ENCODE measurements around the gene WBP2.
"Not testable (repeated sequence)": the region's sequence is repeated elsewhere in the genome, so short reads cannot be mapped to it uniquely, and the experiment has no call there.

The WBP2 gene

GRCh38 chr17:75812096-75813013 lies 42.8 kb downstream of the WBP2 start:
- DNase-seq: no peak

DNA sequence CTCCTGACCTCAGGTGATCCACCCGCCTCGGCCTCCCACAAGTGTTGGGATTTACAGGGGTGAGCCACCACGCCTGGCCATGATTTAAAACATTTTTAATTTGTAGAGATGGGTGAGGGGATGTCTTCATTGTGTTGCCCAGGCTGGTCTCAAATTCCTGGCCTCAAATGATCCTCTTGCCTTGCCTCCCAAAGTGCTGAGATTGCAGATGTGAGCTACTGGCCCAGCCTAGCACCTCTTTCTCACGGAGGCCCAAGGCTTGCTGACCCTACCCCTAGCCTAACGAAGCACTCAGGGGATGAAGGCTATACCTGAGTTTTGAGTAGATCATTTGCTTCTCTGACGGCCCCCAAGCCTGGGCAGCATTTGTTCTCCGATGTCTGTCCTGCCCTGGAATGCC lies 44.0 kb downstream of the WBP2 start:
- no peak for DNase-seq

DNA sequence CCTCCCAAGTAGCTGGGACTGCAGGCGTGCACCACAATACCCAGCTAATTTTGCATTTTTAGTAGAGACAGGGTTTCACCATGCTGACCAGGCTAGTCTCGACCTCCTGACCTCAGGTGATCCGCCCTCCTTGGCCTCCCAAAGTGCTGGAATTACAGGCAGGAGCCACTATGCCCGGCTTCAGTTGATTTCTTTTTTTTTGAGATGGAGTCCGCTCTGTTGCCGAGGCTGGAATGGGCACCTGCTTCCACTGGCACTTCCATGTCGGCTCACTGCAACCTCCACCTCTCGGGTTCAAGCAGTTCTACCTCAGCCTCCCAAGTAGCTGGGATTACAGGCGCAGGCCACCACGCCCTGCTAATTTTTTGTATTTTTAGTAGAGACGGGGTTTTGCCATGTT lies 44.4 kb downstream of the WBP2 start:
- DNase-seq: not testable (repeated sequence)

DNA sequence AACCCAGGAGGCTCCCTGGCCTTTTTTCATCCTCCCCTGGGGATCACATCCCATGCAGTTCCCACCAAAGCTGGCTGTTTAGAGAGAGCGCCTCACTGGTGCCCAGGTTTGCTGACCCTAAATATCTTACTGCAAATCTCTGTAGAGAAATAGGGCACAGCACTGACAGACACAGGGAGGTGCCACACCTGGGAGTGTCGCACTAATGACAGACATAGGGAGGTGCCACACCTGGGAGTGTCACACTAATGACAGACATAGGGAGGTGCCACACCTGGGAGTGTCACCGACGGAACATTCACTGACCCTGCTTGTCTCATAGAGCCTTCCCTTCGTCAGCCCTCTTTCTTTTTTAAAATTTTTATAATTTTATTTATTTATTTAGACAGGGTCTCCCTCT lies 44.9 kb downstream of the WBP2 start:
- DNase-seq: no peak

- DNase-seq: no peak
Observed at GRCh38 chr17:75809631-75810111, 45.5 kb downstream of the WBP2 start.

GRCh38 chr17:75808905-75809621 lies 46.1 kb downstream of the WBP2 start:
- no peak for DNase-seq

DNA sequence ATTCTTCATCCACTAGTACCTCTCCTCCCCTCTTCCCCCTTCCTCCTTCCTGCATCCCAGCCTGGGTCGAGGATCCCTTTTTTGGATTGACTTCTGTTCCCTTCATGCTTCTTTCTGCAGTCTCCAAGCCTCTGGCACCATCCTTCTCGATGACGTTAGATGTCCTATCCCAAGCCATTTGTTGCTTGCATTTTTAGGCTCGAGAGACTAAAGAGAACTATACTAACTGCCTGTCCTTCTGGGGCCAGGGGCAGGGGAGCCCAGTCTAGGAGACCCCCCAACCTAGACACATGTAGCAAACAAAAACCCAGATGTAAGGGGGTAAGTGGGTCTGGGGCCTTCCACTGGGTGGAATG lies 46.6 kb downstream of the WBP2 start:
- no peak for DNase-seq

GRCh38 chr17:75807861-75808260 lies 47.3 kb downstream of the WBP2 start:
- no peak for DNase-seq

DNA sequence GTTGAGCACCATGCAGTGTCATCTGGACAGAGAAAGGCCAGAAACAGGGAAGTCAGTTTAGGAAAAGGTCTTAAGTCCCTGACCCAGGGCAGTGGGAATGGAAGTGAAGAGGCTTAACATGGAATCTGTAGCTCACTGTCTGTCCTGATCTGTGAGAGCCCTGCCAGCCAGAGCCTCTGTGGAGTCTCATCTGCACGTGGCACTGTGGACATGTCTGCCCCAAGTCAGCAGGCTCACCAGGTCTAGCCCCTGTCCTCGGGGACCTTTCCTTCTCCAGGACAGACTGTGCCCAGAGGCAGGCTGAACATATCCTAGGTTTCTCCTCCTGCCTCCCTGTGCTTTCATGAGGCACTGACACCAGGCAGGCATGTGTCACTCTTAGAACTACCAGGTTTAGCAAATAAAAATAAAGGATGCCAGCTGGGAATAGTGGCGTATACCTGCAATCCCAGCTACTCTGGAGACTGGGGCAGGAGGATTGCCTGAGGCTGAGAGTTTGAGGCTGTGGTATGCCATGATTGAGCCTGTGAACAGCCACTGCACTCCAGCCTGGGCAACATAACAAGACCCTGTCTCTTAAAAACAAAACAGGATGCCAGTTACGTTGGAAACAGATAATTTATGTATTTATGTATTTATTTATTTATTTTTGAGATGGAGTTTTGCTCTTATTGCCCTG lies 48.2 kb downstream of the WBP2 start:
- no peak for DNase-seq

GRCh38 chr17:75803883-75804282 lies 51.3 kb downstream of the WBP2 start:
- DNase-seq: no peak

DNA sequence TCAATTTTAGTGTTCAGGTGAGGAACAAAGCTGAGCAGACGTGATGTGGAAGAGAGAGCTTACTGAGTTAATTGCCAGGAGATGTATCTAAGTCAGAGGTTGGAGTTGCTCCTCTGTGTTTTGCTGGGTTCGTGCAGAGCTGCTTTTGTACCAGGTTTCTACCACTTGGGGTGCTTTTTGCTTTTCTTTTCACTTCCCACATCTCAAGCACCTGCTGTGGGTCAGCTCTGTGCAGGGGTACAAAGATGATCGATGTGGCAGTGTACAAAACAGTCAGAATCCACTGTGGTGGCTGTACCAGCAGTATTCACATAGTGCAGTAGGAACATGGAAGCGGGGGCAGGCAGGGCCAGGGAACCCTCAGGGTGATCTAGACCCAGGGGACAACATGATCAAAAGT lies 55.7 kb downstream of the WBP2 start:
- DNase-seq: no peak

- DNase-seq: no peak
Observed at GRCh38 chr17:75795820-75796607, 59.1 kb downstream of the WBP2 start.
